Stimulated activated CD8-positive, alpha-beta memory T cell treated with anti-CD3 and anti-CD28 coated beads, Interleukin-7, amount 100 ng/mL, for 48 hours (primary cell): ENCODE data around the gene LRIT3.

Experiments
- DNase-seq, 2 donors: peaks; one replicate each; pipeline ENCODE4 v3.0.0-alpha.2; 2020; ENCODE audit warnings: low read depth in 1 of 2; ENCODE audit errors: extremely low read depth in 1 of 2

The LRIT3 gene, protein sequence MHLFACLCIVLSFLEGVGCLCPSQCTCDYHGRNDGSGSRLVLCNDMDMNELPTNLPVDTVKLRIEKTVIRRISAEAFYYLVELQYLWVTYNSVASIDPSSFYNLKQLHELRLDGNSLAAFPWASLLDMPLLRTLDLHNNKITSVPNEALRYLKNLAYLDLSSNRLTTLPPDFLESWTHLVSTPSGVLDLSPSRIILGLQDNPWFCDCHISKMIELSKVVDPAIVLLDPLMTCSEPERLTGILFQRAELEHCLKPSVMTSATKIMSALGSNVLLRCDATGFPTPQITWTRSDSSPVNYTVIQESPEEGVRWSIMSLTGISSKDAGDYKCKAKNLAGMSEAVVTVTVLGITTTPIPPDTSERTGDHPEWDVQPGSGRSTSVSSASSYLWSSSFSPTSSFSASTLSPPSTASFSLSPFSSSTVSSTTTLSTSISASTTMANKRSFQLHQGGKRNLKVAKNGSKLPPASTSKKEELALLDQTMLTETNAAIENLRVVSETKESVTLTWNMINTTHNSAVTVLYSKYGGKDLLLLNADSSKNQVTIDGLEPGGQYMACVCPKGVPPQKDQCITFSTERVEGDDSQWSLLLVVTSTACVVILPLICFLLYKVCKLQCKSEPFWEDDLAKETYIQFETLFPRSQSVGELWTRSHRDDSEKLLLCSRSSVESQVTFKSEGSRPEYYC

DNA sequence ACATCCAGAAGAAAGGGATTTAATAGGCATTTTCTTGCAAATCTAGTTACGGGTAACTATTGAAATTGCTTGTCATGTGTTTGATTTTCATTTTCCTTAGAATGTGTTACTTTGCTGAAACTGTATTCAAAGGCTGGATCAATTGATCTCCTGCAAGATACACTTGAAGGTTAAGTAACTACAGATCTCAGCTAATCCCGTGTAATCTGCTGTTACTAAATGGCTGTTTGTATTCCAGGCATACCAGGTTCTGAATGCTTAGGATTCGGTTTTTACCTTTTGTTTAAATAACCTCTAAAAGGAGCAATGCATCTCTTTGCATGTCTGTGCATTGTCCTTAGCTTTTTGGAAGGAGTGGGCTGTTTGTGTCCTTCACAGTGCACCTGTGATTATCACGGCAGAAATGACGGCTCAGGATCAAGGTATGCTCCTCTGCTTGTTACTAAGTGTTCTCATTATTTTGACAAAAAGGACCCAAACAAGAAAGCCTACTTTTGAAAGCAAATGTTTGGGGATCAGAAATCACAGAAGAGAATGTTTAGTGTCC lies at the start of gene LRIT3:
TSS of gene LRIT3 (plus strand) at position 212 of the 547 bp plus-strand sequence. CDS start at position 307, 95 bp downstream.
- no peak for DNase-seq

DNA sequence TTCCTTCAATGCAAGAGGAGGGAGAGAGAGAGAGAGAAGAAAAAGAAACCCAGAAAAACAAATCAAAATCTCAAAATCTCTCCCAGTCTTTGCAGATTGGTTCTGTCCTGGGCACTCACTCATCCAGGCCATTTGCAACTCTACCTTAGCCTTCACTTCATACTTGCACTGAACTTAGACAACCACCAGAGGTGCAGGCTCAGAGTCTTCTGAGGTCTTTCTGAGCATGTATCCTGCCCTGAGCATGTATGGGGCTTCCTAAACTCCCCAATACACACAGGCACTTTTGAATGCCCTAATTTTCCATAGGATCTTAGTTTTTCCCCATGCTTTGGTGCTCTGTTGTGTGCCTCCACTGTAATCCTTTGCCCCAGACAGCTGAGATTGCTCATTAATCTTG lies 49.0 kb upstream of the LRIT3 start:
- DNase-seq: no peak

DNA sequence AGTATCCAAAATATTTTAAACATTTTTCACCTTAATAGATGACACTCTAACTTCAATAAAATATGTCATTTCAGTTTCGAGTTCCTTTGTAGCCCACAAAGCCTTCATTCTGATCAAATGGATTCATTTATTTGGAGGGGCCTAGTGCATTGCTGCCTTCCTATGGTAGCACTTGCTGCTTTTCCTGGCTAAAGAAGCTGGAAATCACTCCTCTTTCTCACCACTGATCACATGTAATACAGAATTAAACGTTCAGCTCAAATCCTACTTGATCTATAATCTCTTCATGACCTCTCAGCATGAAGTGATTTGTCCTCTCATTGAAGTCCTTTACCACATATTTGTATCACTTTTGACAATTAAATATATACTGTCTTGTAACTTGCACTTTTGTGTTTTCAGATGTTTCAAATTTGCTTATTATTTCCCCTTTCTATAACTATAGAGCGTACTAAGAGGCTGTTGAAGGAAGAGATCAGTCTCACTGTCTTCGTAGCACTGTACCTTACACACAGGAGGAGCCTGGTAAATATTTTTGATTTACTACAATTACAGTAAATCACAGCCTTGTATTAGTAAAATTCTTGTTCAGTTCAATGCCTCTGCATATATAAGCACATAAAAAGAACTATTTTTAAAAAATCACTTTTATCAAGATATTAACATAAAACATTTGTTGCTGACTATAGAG lies 46.7 kb upstream of the LRIT3 start:
- no peak for DNase-seq

DNA sequence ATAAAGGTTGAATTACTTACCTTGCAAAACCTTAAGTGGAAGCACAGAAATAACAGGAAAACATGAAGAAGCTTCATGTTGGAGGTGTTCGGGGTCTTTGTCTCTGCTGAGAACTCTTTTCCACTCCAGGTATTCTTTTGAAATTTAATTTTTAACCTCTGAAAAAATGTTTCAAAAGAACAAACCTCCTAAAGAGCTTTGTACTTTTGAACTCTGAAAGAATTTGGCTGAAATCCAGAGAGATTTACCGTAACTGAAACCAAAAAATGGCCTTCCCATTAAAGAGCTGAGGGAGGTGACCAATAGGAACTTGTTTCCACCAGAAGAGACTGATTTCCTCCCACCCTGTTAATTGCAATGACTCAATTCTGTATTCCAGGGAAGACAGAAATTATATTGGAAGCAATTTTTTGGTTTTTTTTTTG lies 46.0 kb upstream of the LRIT3 start, which contains the start of gene CFI:
TSS of gene CFI (minus strand) at position 105 of the 425 bp plus-strand sequence. CDS start at position 77, 28 bp downstream.
- DNase-seq: no peak

GRCh38 chr4:109803924-109804571 lies 43.9 kb upstream of the LRIT3 start:
- DNase-seq: no peak

DNA sequence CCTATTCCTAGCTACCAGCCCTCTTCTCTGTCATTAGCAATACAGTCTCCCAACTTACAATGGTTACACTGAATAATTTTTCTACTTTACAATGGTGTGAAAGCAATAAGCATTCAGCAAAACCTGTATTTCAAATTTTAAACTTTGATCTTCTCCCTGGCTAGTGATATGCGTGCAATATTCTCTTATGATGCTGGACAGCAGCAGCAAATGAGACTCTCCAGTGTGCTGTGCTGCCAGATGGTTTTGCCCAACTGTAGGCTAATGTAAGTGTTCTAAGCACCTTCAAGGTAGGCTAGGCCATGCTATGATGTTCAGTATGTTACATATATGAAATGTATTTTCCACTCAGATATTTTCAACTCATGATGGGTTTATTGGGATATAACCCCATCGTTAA lies 38.3 kb upstream of the LRIT3 start:
- DNase-seq: no peak

DNA sequence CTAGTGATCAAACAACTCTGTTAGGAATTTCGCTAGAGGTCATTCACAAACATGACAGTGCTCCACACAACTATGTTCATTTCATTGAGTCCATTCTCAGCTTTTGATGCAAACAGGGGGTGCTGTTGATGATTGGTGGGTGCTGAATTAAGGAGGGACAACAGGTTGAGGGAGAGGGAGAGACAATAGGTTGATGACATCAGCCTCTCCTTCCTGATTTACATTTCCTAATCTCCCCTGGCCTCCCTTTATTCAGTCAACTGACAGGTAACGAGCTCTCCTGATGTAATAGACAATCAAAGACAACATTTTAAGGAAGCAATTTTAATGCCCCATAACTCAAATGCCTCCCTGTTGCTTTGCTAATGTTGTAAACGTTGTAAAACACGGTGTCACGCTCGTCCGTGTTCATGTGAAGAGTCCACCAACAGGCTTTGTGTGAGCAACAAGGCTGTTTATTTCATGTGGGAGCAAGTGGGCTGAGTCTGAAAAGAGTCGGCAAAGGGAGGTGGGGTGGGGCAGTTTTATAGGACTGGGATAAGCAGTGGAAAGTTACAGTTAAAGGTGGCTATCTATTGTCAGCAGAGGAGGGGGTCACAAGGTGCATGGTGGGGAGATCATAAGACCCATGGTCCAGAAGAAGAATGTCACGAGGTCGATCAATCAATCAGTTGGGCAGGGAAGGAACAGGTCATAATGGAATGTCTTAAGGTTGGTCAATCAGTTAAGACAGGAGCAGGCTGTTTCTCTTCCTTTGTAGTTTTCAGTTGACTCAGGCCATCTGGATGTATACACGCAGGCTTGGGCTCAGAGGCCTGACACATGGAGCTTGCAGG lies 37.1 kb upstream of the LRIT3 start:
- DNase-seq: no peak

DNA sequence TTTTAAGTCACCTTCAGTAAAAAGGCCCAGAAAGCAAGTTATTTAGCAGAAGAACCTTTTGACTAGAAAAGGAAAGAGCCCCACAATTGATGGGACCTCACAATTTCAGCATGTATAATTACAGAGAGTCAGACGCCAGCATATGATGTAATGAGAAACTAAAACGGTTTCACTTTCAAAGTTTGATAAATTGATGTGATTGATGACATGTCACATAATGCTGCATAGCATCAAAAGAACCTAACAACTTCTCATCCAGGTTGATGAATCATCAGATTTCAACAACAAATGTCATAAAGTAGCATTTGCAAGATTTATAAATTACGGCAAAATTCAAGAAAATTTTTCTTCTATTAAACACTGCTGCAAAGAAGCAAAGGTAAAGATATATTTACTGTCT lies 36.2 kb upstream of the LRIT3 start:
- no peak for DNase-seq

- peak; percentile 74 to 88 for DNase-seq
Measured at GRCh38 chr4:109815151-109816081, 32.5 kb upstream of the LRIT3 start, which contains the start of gene GAR1. GAR1 (plus strand) TSS chr4:109815762; CDS start chr4:109816165, 403 bp downstream.

DNA sequence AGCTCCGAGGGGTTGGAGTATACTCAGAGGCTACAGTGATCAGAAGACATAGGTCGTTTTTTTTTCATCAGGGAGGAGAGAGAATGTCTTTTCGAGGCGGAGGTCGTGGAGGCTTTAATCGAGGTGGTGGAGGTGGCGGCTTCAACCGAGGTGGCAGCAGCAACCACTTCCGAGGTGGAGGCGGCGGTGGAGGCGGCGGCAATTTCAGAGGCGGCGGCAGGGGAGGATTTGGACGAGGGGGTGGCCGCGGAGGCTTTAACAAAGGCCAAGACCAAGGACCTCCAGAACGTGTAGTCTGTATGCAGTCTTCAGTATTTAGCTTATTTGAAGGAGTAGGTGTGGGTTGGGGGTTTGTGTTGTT lies 31.8 kb upstream of the LRIT3 start:
- DNase-seq: peak in 1 of 2 donors; percentile 12

DNA sequence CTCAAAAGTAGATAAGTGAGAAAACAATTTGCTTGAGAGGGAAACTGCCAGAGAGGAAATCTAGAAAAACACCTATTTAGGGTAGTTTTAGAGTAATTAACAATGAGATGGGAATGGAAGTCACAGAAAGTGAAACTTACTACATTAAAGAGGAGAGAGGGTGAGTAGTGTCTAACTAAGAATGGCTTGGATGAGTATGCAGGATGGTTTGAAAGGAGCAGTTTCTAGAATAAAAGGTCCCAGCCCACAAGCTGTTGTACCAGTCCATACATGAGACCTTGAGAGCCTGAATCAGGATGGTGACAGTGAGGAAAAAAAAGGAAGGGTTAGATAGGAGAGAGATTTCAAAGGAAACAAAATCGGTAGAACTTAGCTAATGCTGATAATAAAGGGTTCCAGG lies 31.0 kb upstream of the LRIT3 start:
- DNase-seq: no peak

DNA sequence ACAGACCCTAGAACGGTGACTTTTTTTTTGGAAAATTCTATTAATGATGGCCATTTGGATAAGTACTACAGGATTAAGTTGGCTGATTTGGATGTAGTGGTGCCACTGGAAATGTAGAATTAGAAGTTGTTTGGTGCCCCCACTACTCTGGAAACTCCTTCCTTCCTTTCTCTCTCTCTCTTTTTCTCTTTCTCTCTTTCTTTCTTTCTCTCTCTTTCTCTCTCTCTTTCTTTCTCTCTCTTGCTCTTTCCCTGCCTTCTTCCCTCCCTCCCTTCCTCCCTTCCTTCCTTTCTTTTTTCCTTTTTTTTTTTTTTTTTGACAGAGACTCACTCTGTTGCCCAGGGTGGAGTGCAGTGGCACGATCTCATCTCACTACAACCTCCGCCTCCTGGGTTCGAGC lies 29.6 kb upstream of the LRIT3 start:
- no peak for DNase-seq

GRCh38 chr4:109820563-109820962 lies 27.3 kb upstream of the LRIT3 start:
- DNase-seq: no peak

- no peak for DNase-seq
Measured at GRCh38 chr4:109821185-109821584, 26.7 kb upstream of the LRIT3 start.

GRCh38 chr4:109826719-109827118 lies 21.2 kb upstream of the LRIT3 start:
- DNase-seq: no peak

DNA sequence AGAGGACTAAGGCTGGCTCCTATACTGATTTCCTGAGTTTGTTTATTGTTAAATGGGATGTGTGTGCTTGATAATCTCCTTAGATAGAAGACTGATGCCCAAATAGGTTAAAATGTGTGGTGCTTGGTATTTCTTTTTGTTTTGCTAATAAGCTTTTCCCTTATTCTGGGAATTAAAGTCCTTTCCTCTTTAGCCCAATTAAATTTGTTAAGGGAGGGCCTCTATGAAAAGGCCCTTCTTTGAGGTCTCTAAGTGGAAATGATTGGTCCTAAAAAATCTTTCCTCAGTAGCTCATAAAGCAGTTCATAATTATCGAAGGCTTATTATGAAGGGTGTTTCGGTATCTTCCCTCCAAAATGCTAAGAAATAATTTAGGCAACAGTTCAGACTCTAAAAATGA lies 20.2 kb upstream of the LRIT3 start, which contains the start of gene RRH:
TSS of gene RRH (plus strand) at position 301 of the 400 bp plus-strand sequence. CDS start at position 357, 56 bp downstream.
- no peak for DNase-seq

GRCh38 chr4:109833756-109834155 lies 14.2 kb upstream of the LRIT3 start:
- DNase-seq: no peak

- DNase-seq: no peak
Measured at GRCh38 chr4:109836985-109837384, 10.9 kb upstream of the LRIT3 start.
